Peyer's patch (tissue), 4 donors: ENCODE results near the gene HTT. TPM values are rescaled to one million over a fixed set of nuclear protein-coding genes. Genes with fewer than 3 reads are reported as not detected.

ENCODE experiments used
- DNase-seq, 3 donors: peaks; one replicate each; pipeline ENCODE4 v3.0.0-alpha.2; 2017 to 2019
- H3K27ac ChIP-seq, 4 donors: fragments of 200-600 bp; sonication (generic); one replicate each; pipeline ENCODE4 v1.5.1; 2016 to 2019
- H3K27me3 ChIP-seq, 2 donors: fragments of 200-600 bp; sonication (generic); one replicate each; pipeline ENCODE4 v1.5.1; 2019
- H3K36me3 ChIP-seq, 3 donors: fragments of 200-600 bp; sonication (generic); one replicate each; pipeline ENCODE4 v1.5.1; 2016 to 2019
- H3K4me1 ChIP-seq, 4 donors: fragments of 200-600 bp; sonication (generic); one replicate each; pipeline ENCODE4 v1.5.1; 2016 to 2019
- H3K4me3 ChIP-seq, 4 donors: fragments of 200-600 bp; sonication (generic); 1 replicate in 3 of 4; 2 replicates in 1 of 4; pipeline ENCODE4 v1.5.1; 2016 to 2019; ENCODE audit warnings: mild to moderate bottlenecking in 1 of 4
- H3K9me3 ChIP-seq, 4 donors: fragments of 200-600 bp; sonication (generic); one replicate each; pipeline ENCODE4 v1.5.1; 2016 to 2019; ENCODE audit warnings: mild to moderate bottlenecking in 1 of 4
- POLR2A ChIP-seq, 2 donors: fragments of 450-650 bp; IDR thresholded peaks; one replicate each; pipeline ENCODE4 v1.5.1; 2017; ENCODE audit warnings: antibody characterized with exemption in 2 of 2, mild to moderate bottlenecking in 2 of 2, moderate library complexity in 2 of 2
- total RNA-seq, 4 donors: library from RNA; depleted of rRNA; stranded (reverse); fragments of >200 nt; gene quantifications; one replicate each; pipeline ENCODE4 v1.1.0, GENCODE V29; 2016
- TF ChIP-seq, protein P1 (sequence below), 6 experiments: fragments of 450-650 bp in 4 of 6; fragments of 200-600 bp in 2 of 6; sonication (generic) in 1 of 6; IDR thresholded peaks; one replicate each; pipeline ENCODE4 v1.5.1; 2017 to 2019; ENCODE audit warnings: antibody characterized with exemption in 6 of 6, mild to moderate bottlenecking in 3 of 6, moderate library complexity in 1 of 6

HTT gene
- total RNA-seq, 4 donors from 2014 or later: 62.3 to 133 (median 113) TPM

- Histone ChIP-seq H3K9me3 (no peaks in the 10 kb centered on the region), H3K4me1 (no peaks in the 10 kb centered on the region), H3K36me3 (peaks cover 0 to 83% (median 2%) of the 10 kb centered on the region in 3 donors), H3K4me3 (no peak overlapping the region), H3K27ac (no peak overlapping the region), H3K27me3 (no peaks in the 10 kb centered on the region)
- peak in 1 of 3 donors; percentile 15 for DNase-seq
- TF ChIP-seq, protein P1, sequence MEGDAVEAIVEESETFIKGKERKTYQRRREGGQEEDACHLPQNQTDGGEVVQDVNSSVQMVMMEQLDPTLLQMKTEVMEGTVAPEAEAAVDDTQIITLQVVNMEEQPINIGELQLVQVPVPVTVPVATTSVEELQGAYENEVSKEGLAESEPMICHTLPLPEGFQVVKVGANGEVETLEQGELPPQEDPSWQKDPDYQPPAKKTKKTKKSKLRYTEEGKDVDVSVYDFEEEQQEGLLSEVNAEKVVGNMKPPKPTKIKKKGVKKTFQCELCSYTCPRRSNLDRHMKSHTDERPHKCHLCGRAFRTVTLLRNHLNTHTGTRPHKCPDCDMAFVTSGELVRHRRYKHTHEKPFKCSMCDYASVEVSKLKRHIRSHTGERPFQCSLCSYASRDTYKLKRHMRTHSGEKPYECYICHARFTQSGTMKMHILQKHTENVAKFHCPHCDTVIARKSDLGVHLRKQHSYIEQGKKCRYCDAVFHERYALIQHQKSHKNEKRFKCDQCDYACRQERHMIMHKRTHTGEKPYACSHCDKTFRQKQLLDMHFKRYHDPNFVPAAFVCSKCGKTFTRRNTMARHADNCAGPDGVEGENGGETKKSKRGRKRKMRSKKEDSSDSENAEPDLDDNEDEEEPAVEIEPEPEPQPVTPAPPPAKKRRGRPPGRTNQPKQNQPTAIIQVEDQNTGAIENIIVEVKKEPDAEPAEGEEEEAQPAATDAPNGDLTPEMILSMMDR (IDR thresholded peaks at IDR 0.05): no peak
- TF ChIP-seq POLR2A (IDR thresholded peaks at IDR 0.05): no peak
Measured at GRCh38 chr4:3211866-3212265, 137.4 kb downstream of the HTT start.

DNA sequence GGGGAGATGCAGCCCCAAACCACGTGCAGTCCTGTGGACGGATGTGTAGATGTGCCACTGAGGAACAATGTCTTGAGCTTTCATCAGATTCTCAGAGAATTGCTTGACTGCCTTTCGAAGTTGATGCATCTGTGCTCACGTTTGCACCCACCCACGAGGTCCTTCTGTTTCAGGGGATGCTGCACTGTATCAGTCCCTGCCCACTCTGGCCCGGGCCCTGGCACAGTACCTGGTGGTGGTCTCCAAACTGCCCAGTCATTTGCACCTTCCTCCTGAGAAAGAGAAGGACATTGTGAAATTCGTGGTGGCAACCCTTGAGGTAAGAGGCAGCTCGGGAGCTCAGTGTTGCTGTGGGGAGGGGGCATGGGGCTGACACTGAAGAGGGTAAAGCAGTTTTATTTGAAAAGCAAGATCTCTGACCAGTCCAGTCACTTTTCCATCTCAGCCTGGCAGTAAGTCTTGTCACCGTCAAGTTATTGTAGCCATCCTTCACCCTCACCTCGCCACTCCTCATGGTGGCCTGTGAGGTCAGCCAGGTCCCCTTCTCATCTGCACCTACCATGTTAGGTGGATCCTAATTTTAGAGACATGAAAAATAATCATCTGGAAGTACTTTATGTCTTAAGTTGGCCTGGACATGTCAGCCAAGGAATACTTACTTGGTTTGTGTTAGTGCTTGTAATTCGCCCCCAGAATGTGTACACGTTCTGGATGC, 138.1 kb downstream of the HTT start:
- H3K36me3 ChIP-seq: peaks cover 0 to 83% (median 2%) of the 10 kb centered on the region in 3 donors
- TF ChIP-seq, protein P1 (IDR thresholded peaks at IDR 0.05): no peak
- TF ChIP-seq POLR2A (IDR thresholded peaks at IDR 0.05): no peak
- no peaks in the 10 kb centered on the region for H3K9me3 ChIP-seq
- H3K27me3 ChIP-seq: no peaks in the 10 kb centered on the region
- DNase-seq: peak in 2 of 3 donors; percentile 23 to 42
- no peaks in the 10 kb centered on the region for H3K4me1 ChIP-seq
- H3K27ac ChIP-seq: no peak overlapping the region
- H3K4me3 ChIP-seq: no peak overlapping the region

- Histone ChIP-seq H3K9me3 (no peaks in the 10 kb centered on the region), H3K4me1 (no peaks in the 10 kb centered on the region), H3K27me3 (no peaks in the 10 kb centered on the region), H3K36me3 (peaks cover 0 to 83% (median 2%) of the 10 kb centered on the region in 3 donors), H3K4me3 (no peak overlapping the region), H3K27ac (no peak overlapping the region)
- DNase-seq: peak in 2 of 3 donors; percentile 41 to 51
- no peak for TF ChIP-seq POLR2A (IDR thresholded peaks at IDR 0.05)
- TF ChIP-seq, protein P1 (IDR thresholded peaks at IDR 0.05): no peak
Measured at GRCh38 chr4:3213106-3213425, 138.6 kb downstream of the HTT start.

- DNase-seq: peak in 1 of 3 donors; percentile 35
- no peaks in the 10 kb centered on the region for H3K27me3 ChIP-seq
Measured at GRCh38 chr4:3213661-3214250, 139.3 kb downstream of the HTT start.

GRCh38 chr4:3215256-3215655, 140.8 kb downstream of the HTT start:
- TF ChIP-seq, protein P1 (IDR thresholded peaks at IDR 0.05): no peak
- TF ChIP-seq POLR2A (IDR thresholded peaks at IDR 0.05): no peak
- no peaks in the 10 kb centered on the region for H3K4me1 ChIP-seq
- H3K36me3 ChIP-seq: peaks cover 0 to 86% (median 2%) of the 10 kb centered on the region in 3 donors
- DNase-seq: peak in 1 of 3 donors; percentile 26
- no peak overlapping the region for H3K27ac ChIP-seq
- H3K27me3 ChIP-seq: no peaks in the 10 kb centered on the region
- H3K4me3 ChIP-seq: no peak overlapping the region
- H3K9me3 ChIP-seq: no peaks in the 10 kb centered on the region

More at GRCh38 chr4:3213661-3214250, 139.3 kb downstream of the HTT start:
- Histone ChIP-seq H3K9me3 (no peaks in the 10 kb centered on the region), H3K36me3 (peaks cover 0 to 86% (median 2%) of the 10 kb centered on the region in 3 donors), H3K27ac (no peak overlapping the region), H3K4me1 (no peaks in the 10 kb centered on the region), H3K4me3 (no peak overlapping the region)
- TF ChIP-seq, protein P1 (IDR thresholded peaks at IDR 0.05): no peak
- TF ChIP-seq POLR2A (IDR thresholded peaks at IDR 0.05): no peak
